Stimulated activated CD8-positive, alpha-beta memory T cell treated with anti-CD3 and anti-CD28 coated beads, Interleukin-12 subunit alpha, Interleukin-12 subunit beta, amount 100 ng/mL, for 24 hours (primary cell): ENCODE data around the gene SKA1.
"Not testable (repeated sequence)": the region's sequence is repeated elsewhere in the genome, so short reads cannot be mapped to it uniquely, and the experiment has no call there.

Source experiments
- DNase-seq: peaks from one replicate; pipeline ENCODE4 v3.0.0-alpha.2; 2020; ENCODE audit errors: extremely low read depth

Gene SKA1

GRCh38 chr18:50395093-50395492 is 20.2 kb downstream of the SKA1 start:
- DNase-seq, result no peak

GRCh38 chr18:50396005-50396660 is 21.3 kb downstream of the SKA1 start:
- no peak for DNase-seq

- DNase-seq, result no peak
Measured at GRCh38 chr18:50397023-50397422, 22.2 kb downstream of the SKA1 start.

- DNase-seq, result no peak
Measured at GRCh38 chr18:50398099-50398498, 23.3 kb downstream of the SKA1 start.

- DNase-seq, result no peak
Measured at GRCh38 chr18:50398947-50399346, 24.1 kb downstream of the SKA1 start.

- no peak for DNase-seq
Measured at GRCh38 chr18:50399582-50399981, 24.7 kb downstream of the SKA1 start.

GRCh38 chr18:50400438-50400837 is 25.6 kb downstream of the SKA1 start:
- DNase-seq, result not testable (repeated sequence)

- no peak for DNase-seq
Measured at GRCh38 chr18:50401295-50401694, 26.4 kb downstream of the SKA1 start.

- no peak for DNase-seq
Measured at GRCh38 chr18:50401888-50402287, 27.0 kb downstream of the SKA1 start.

GRCh38 chr18:50404752-50405581 is 30.1 kb downstream of the SKA1 start:
- not testable (repeated sequence) for DNase-seq

- DNase-seq, result no peak
Measured at GRCh38 chr18:50405582-50406271, 30.9 kb downstream of the SKA1 start.

- DNase-seq, result no peak
Measured at GRCh38 chr18:50409236-50409635, 34.4 kb downstream of the SKA1 start.

- DNase-seq, result no peak
Measured at GRCh38 chr18:50410008-50410407, 35.2 kb downstream of the SKA1 start.

GRCh38 chr18:50410894-50411293 is 36.0 kb downstream of the SKA1 start:
- DNase-seq, result no peak

- DNase-seq, result not testable (repeated sequence)
Measured at GRCh38 chr18:50416832-50417231, 42.0 kb downstream of the SKA1 start.

- not testable (repeated sequence) for DNase-seq
Measured at GRCh38 chr18:50417705-50418104, 42.9 kb downstream of the SKA1 start.

- DNase-seq, result no peak
Measured at GRCh38 chr18:50418650-50419049, 43.8 kb downstream of the SKA1 start.

- no peak for DNase-seq
Measured at GRCh38 chr18:50422286-50422898, 47.5 kb downstream of the SKA1 start.

- DNase-seq, result no peak
Measured at GRCh38 chr18:50424877-50425690, 50.2 kb downstream of the SKA1 start.

- DNase-seq, result no peak
Measured at GRCh38 chr18:50427896-50428295, 53.0 kb downstream of the SKA1 start.

- no peak for DNase-seq
Measured at GRCh38 chr18:50428531-50429206, 53.8 kb downstream of the SKA1 start.
